Neural crest cell (in vitro differentiated cells): ENCODE measurements around the gene CNN3. TPM values are rescaled to one million over a fixed set of nuclear protein-coding genes. Genes with fewer than 3 reads are reported as not detected.

ENCODE experiments used
- DNase-seq: peaks from one replicate; pipeline ENCODE4 v3.0.0; 2021; ENCODE audit warnings: low read depth, mixed read lengths, low spot score
- H3K27ac Mint-ChIP-seq: one replicate; pipeline ENCODE4 v1.8.0; 2021; ENCODE audit warnings: mild to moderate bottlenecking, mixed read lengths; ENCODE audit not compliant: unreplicated experiment
- H3K27me3 Mint-ChIP-seq: 2 replicates; pipeline ENCODE4 v1.8.0; 2021; ENCODE audit warnings: low read depth, mild to moderate bottlenecking, mixed read lengths
- H3K36me3 Mint-ChIP-seq: 2 replicates; pipeline ENCODE4 v1.8.0; 2021; ENCODE audit warnings: low read depth, mild to moderate bottlenecking, mixed read lengths
- H3K4me1 Mint-ChIP-seq: 2 replicates; pipeline ENCODE4 v1.8.0; 2021; ENCODE audit warnings: mixed read lengths
- H3K4me3 Mint-ChIP-seq: one replicate; pipeline ENCODE4 v1.8.0; 2021; ENCODE audit warnings: mild to moderate bottlenecking, mixed read lengths
- H3K9me3 Mint-ChIP-seq: 2 replicates; pipeline ENCODE4 v1.8.0; 2021; ENCODE audit warnings: mixed read lengths
- CTCF ChIP-seq: fragments of 200-600 bp; sonication (generic); conservative IDR thresholded peaks from 2 replicates; pipeline ENCODE4 v1.5.0; 2021; ENCODE audit warnings: antibody characterized with exemption, mild to moderate bottlenecking
- total RNA-seq: library from RNA; stranded (reverse); gene quantifications from 2 replicates; pipeline ENCODE4 v1.2.1, GENCODE V29; 2021

Gene CNN3
- total RNA-seq, 1 donor from 2014 or later: 322 TPM

- peaks cover 29% of the 10 kb centered on the region for H3K4me1 Mint-ChIP-seq
- no peaks in the 10 kb centered on the region for H3K9me3 Mint-ChIP-seq
- peaks cover 20% of the 10 kb centered on the region for H3K36me3 Mint-ChIP-seq
- no peak for DNase-seq
- peak overlapping the region; percentile 32 for H3K27ac Mint-ChIP-seq
- no peak for TF ChIP-seq CTCF
- no peaks in the 10 kb centered on the region for H3K27me3 Mint-ChIP-seq
- H3K4me3 Mint-ChIP-seq: no peak overlapping the region
These were observed 23.5 kb downstream of the CNN3 start for GRCh38 chr1:94903280-94904009.

GRCh38 chr1:94901841-94902240 lies 25.1 kb downstream of the CNN3 start:
- Mint-ChIP-seq H3K4me3 (no peak overlapping the region), H3K9me3 (no peaks in the 10 kb centered on the region), H3K4me1 (peaks cover 21% of the 10 kb centered on the region), H3K27me3 (no peaks in the 10 kb centered on the region), H3K27ac (no peak overlapping the region), H3K36me3 (peaks cover 14% of the 10 kb centered on the region)
- DNase-seq: no peak
- TF ChIP-seq CTCF: no peak

- TF ChIP-seq CTCF: no peak
- no peak for DNase-seq
- Mint-ChIP-seq H3K36me3 (peaks cover 19% of the 10 kb centered on the region), H3K9me3 (no peaks in the 10 kb centered on the region), H3K4me1 (peaks cover 14% of the 10 kb centered on the region), H3K27ac (no peak overlapping the region), H3K27me3 (no peaks in the 10 kb centered on the region), H3K4me3 (no peak overlapping the region)
These were observed 27.2 kb downstream of the CNN3 start for GRCh38 chr1:94899756-94900155.

GRCh38 chr1:94898491-94899385 lies 28.2 kb downstream of the CNN3 start:
- H3K27me3 Mint-ChIP-seq: no peaks in the 10 kb centered on the region
- peaks cover 6% of the 10 kb centered on the region for H3K4me1 Mint-ChIP-seq
- no peak for TF ChIP-seq CTCF
- H3K9me3 Mint-ChIP-seq: no peaks in the 10 kb centered on the region
- no peak overlapping the region for H3K27ac Mint-ChIP-seq
- no peak overlapping the region for H3K4me3 Mint-ChIP-seq
- peaks cover 22% of the 10 kb centered on the region for H3K36me3 Mint-ChIP-seq
- no peak for DNase-seq

GRCh38 chr1:94895518-94895917 lies 31.4 kb downstream of the CNN3 start:
- peaks cover 31% of the 10 kb centered on the region for H3K36me3 Mint-ChIP-seq
- DNase-seq: no peak
- H3K4me1 Mint-ChIP-seq: no peaks in the 10 kb centered on the region
- H3K4me3 Mint-ChIP-seq: no peak overlapping the region
- no peak for TF ChIP-seq CTCF
- H3K27ac Mint-ChIP-seq: no peak overlapping the region
- H3K9me3 Mint-ChIP-seq: no peaks in the 10 kb centered on the region
- H3K27me3 Mint-ChIP-seq: no peaks in the 10 kb centered on the region
